K562 (cell line): ENCODE data around the gene CYP2D6. TPM values are rescaled to one million over a fixed set of nuclear protein-coding genes. Genes with fewer than 3 reads are reported as not detected.

Experiments
- ATAC-seq: fragments of 200-7000 bp; cut with Tn5 transposase; 3 replicates; pipeline ENCODE4 v1.9.1; 2020; ENCODE audit warnings: moderate library complexity
- BruUV-seq: library from RNA; stranded (reverse); fragments of 400-500 nt; replicated peaks from 2 replicates; lab custom pipeline; 2021; lab: Mats Ljungman, UMichigan
- CTCF ChIA-PET: fragments of 300-600 bp; formaldehyde crosslinking; extraction: SDS; loops from one replicate; lab custom pipeline; 2021; ENCODE audit warnings: low intra/inter-chr PET ratio; lab: Yijun Ruan, JAX
- POLR2A ChIA-PET: fragments of 300-600, 350-650 bp; sonication (Branson Sonifier 250); formaldehyde crosslinking; extraction: SDS; loops from one replicate; lab custom pipeline; 2021; ENCODE audit warnings: antibody characterized with exemption, inconsistent platforms; lab: Yijun Ruan, JAX
- DNase-seq, 4 experiments: peaks; one replicate each; pipeline versions ENCODE4 v3.0.0 to v3.0.0-alpha.2; 2011 to 2018; ENCODE audit warnings: low spot score in 3 of 4, mixed read lengths in 3 of 4; ENCODE audit errors: extremely low read depth in 1 of 4
- FAIRE-seq: peaks from 2 replicates; lab custom pipeline; 2011; peaks lifted over from hg19 to GRCh38; lab: Jason Lieb, UNC
- H2AFZ ChIP-seq: 2 replicates; pipeline ENCODE4 v1.6.0; 2011; ENCODE audit warnings: low read depth, low read length, control low read depth, inconsistent platforms
- H3K27ac ChIP-seq: fragments of 200-600 bp; 3 replicates; pipeline ENCODE4 v1.8.0; 2011; ENCODE audit warnings: low read depth, mild to moderate bottlenecking, control low read depth, inconsistent platforms, low read length, moderate library complexity, mixed read lengths; ENCODE audit errors: extremely low read depth
- H3K27me3 ChIP-seq, 2 experiments: fragments of 300-600 bp in 1 of 2; 2 replicates in 1 of 2; 3 replicates in 1 of 2; pipeline versions ENCODE4 v1.6.0 to v1.8.0; 2011; ENCODE audit warnings: inconsistent platforms in 2 of 2, low read length in 2 of 2, mild to moderate bottlenecking in 1 of 2, mixed read lengths in 1 of 2, moderate library complexity in 1 of 2; ENCODE audit not compliant: control insufficient read depth in 2 of 2, insufficient read depth in 2 of 2
- H3K36me3 ChIP-seq: fragments of 300-600 bp; 3 replicates; pipeline ENCODE4 v1.8.0; 2011; ENCODE audit warnings: mild to moderate bottlenecking, low read length, inconsistent platforms; ENCODE audit not compliant: control insufficient read depth, insufficient read depth
- H3K4me1 ChIP-seq, 2 experiments: fragments of 200-600 bp in 1 of 2; replicated peaks in 1 of 2; 2 replicates in 1 of 2; 3 replicates in 1 of 2; pipeline versions ENCODE4 v1.5.1 to v1.8.0; 2011; ENCODE audit warnings: inconsistent platforms in 2 of 2, low read length in 2 of 2, mild to moderate bottlenecking in 1 of 2, mixed read lengths in 1 of 2, moderate library complexity in 1 of 2; ENCODE audit not compliant: control insufficient read depth in 2 of 2, insufficient read depth in 2 of 2
- H3K4me2 ChIP-seq: 2 replicates; pipeline ENCODE4 v1.6.1; 2011; ENCODE audit warnings: low read length, control low read depth, inconsistent platforms, mixed read lengths; ENCODE audit not compliant: insufficient read depth
- H3K4me3 ChIP-seq: fragments of 200-600 bp; sonication (generic), shearing (Covaris generic); 2 replicates; pipeline ENCODE4 v1.5.1; 2016; ENCODE audit warnings: control low read depth, inconsistent platforms
- H3K79me2 ChIP-seq: fragments of 200-600 bp; 3 replicates; pipeline ENCODE4 v1.8.0; 2011; ENCODE audit warnings: low read length, inconsistent platforms; ENCODE audit not compliant: control insufficient read depth, insufficient read depth
- H3K9ac ChIP-seq, 2 experiments: 2 replicates each; pipeline versions ENCODE4 v1.6.0 to v1.6.1; 2011; ENCODE audit warnings: low read depth in 2 of 2, low read length in 2 of 2, control low read depth in 1 of 2, inconsistent platforms in 1 of 2, mild to moderate bottlenecking in 1 of 2, mixed read lengths in 1 of 2; ENCODE audit not compliant: insufficient read depth in 1 of 2
- H3K9me1 ChIP-seq: one replicate; pipeline ENCODE4 v1.6.0; 2011; ENCODE audit warnings: inconsistent platforms, mild to moderate bottlenecking, low read length, moderate library complexity; ENCODE audit not compliant: control insufficient read depth, insufficient read depth
- H3K9me3 ChIP-seq: replicated peaks from 2 replicates; pipeline ENCODE4 v1.5.1; 2011; ENCODE audit warnings: low read depth, low read length, inconsistent platforms; ENCODE audit not compliant: control insufficient read depth, insufficient read depth
- H4K20me1 ChIP-seq: replicated peaks from 2 replicates; pipeline ENCODE4 v1.6.1; 2011; ENCODE audit warnings: low read length, inconsistent platforms, mixed read lengths; ENCODE audit not compliant: control insufficient read depth, insufficient read depth
- ATF1 ChIP-seq, 2 experiments: fragments of 450-650 bp in 1 of 2; IDR thresholded peaks; 2 replicates each; pipeline ENCODE4 v1.6.1; 2016; ENCODE audit warnings: missing compliant biosample characterization in 1 of 2, missing genetic modification characterization in 1 of 2
- BACH1 ChIP-seq: fragments of 200-800 bp; sonication (Bioruptor generic); IDR thresholded peaks from 2 replicates; pipeline ENCODE4 v1.6.1; 2016; ENCODE audit warnings: missing genetic modification characterization, missing compliant biosample characterization
- CREB5 ChIP-seq: fragments of 250-450 bp; sonication (Bioruptor Pico); IDR thresholded peaks from 2 replicates; pipeline ENCODE4 v1.5.0; 2020; ENCODE audit warnings: mild to moderate bottlenecking
- KLF1 ChIP-seq: fragments of 450-650 bp; IDR thresholded peaks from 2 replicates; pipeline ENCODE4 v1.6.1; 2016; ENCODE audit warnings: missing genetic modification characterization, missing compliant biosample characterization
- KLF13 ChIP-seq: fragments of 450-650 bp; IDR thresholded peaks from 2 replicates; pipeline ENCODE4 v1.6.1; 2016; ENCODE audit warnings: missing genetic modification characterization, low read depth, mild to moderate bottlenecking, missing compliant biosample characterization, moderate library complexity, borderline replicate concordance
- L3MBTL2 ChIP-seq: fragments of 450-650 bp; IDR thresholded peaks from 2 replicates; pipeline ENCODE4 v1.6.1; 2016; ENCODE audit warnings: mild to moderate bottlenecking, moderate library complexity
- MAX ChIP-seq: sonication (generic); formaldehyde crosslinking; IDR thresholded peaks from 2 replicates; pipeline ENCODE4 v1.9.0; 2022; ENCODE audit warnings: mild to moderate bottlenecking, missing genetic modification reagents
- POLR2G ChIP-seq: fragments of 200-400 bp; formaldehyde crosslinking; IDR thresholded peaks from 2 replicates; pipeline ENCODE4 v1.6.1; 2017; ENCODE audit warnings: low read depth, mild to moderate bottlenecking, antibody characterized with exemption, low read length, moderate library complexity
- RBM14 ChIP-seq: fragments of 200-400 bp; formaldehyde crosslinking; IDR thresholded peaks from 2 replicates; pipeline ENCODE4 v1.6.1; 2018; ENCODE audit warnings: low read depth, mild to moderate bottlenecking, low read length, moderate library complexity, borderline replicate concordance; ENCODE audit not compliant: insufficient read depth
- TEAD4 ChIP-seq, 2 experiments: sonication (generic) in 1 of 2; formaldehyde crosslinking in 1 of 2; IDR thresholded peaks; 2 replicates each; pipeline versions ENCODE4 v1.6.1 to v1.8.0; 2012 to 2022; ENCODE audit warnings: borderline replicate concordance in 1 of 2, inconsistent platforms in 1 of 2, low read length in 1 of 2, mild to moderate bottlenecking in 1 of 2, missing genetic modification reagents in 1 of 2
- TFAP4 ChIP-seq: sonication (generic); formaldehyde crosslinking; IDR thresholded peaks from 2 replicates; pipeline ENCODE4 v1.8.0; 2022; ENCODE audit warnings: missing genetic modification reagents, mild to moderate bottlenecking, moderate library complexity, borderline replicate concordance
- USF1 ChIP-seq: sonication (generic); formaldehyde crosslinking; IDR thresholded peaks from 2 replicates; pipeline ENCODE4 v1.9.0; 2022; ENCODE audit warnings: mild to moderate bottlenecking, missing genetic modification reagents
- ZNF311 ChIP-seq: fragments of 250-450 bp; sonication (Bioruptor Pico); IDR thresholded peaks from 2 replicates; pipeline ENCODE4 v1.4.0; 2020; ENCODE audit warnings: mild to moderate bottlenecking, moderate library complexity
- WGBS: fragments of 100-300 bp; shearing (Covaris generic); methylation state at CpG from one replicate; pipeline ENCODE4 v1.1.6; 2016; ENCODE audit warnings: low coverage, mixed read lengths; ENCODE audit not compliant: insufficient coverage; ENCODE audit errors: missing lambda C conversion rate; 5-methylcytosine and 5-hydroxymethylcytosine counted together
- in situ Hi-C: fragments of 300-500 bp; cut with MboI; formaldehyde crosslinking; loops from 4 replicates; pipeline ENCODE4 v1.15.0; 2018; ENCODE audit warnings: inconsistent platforms, mixed read lengths
- intact Hi-C: fragments of 100-400 bp; cut with micrococcal nuclease; formaldehyde crosslinking; loops from 2 replicates; pipeline ENCODE4 v1.14.2; 2022
- polyA plus RNA-seq, 8 experiments: library from polyadenylated mRNA; depleted of rRNA in 4 of 8; stranded (reverse) in 5 of 8; unstranded in 3 of 8; fragments of >200 nt; fragmentation: Nextera tagmentation in 2 of 8; fragmentation: Illumina TruSeq in 1 of 8; extraction: Ambion mirVana in 2 of 8; extraction: Trizol in 1 of 8; gene quantifications; 2 replicates each; pipeline versions ENCODE4 v1.2.1 to v1.2.3, GENCODE V29; 2011 to 2014; ENCODE audit warnings: inconsistent platforms in 1 of 8, missing spikeins in 1 of 8
- total RNA-seq, 7 experiments: library from RNA; depleted of rRNA in 6 of 7; stranded (reverse); fragments of >200 nt in 6 of 7; fragmentation: Illumina TruSeq in 2 of 7; extraction: Trizol in 2 of 7; gene quantifications; 2 replicates each; pipeline versions ENCODE4 v1.2.1 to v1.2.3, GENCODE V29; 2011 to 2021; ENCODE audit warnings: low replicate concordance in 1 of 7
- TF ChIP-seq, protein P1 (sequence below): fragments of 250-450 bp; sonication (Bioruptor Pico); IDR thresholded peaks from 2 replicates; pipeline ENCODE4 v1.9.0; 2021; ENCODE audit warnings: mild to moderate bottlenecking
- TF ChIP-seq, protein P2 (sequence below): sonication (generic); formaldehyde crosslinking; IDR thresholded peaks from 2 replicates; pipeline ENCODE4 v1.8.1; 2023; ENCODE audit warnings: mild to moderate bottlenecking, missing genetic modification reagents

The CYP2D6 gene
- total and polyA plus RNA-seq, 9 of the 15 experiments (the other 6 are each of a cell fraction or from before 2014, with no cell fraction given), result 0.04 to 0.20 (median 0.09) TPM; not detected in 5

- Histone ChIP-seq H3K36me3 (no peaks in the 10 kb centered on the region), H3K79me2 (no peaks in the 10 kb centered on the region), H2AFZ (no peak overlapping the region), H3K9me3 (no peaks in the 10 kb centered on the region), H3K9me1 (no peaks in the 10 kb centered on the region), H3K4me3 (no peak overlapping the region), H3K27ac (no peak overlapping the region), H3K4me2 (no peak overlapping the region), H3K9ac (no peak overlapping the region; a peak in 1 of 4 replicates), H3K4me1 (peaks cover 0 to 16% of the 10 kb centered on the region in 2 experiments; a peak in 2 of 5 replicates), H3K27me3 (no peaks in the 10 kb centered on the region), H4K20me1 (no peaks in the 10 kb centered on the region)
- in situ Hi-C loops (no loop called here), intact Hi-C loops (no loop called here)
- FAIRE-seq (no peak), DNase-seq (peak in 2 of 4 experiments; percentile 33 to 34), ATAC-seq (0 out of 3 replicates have a peak, but pooled peaks have one; percentile 37)
- BruUV-seq, result no TSS peak
- 33% methylated on average over 12 of the region's 13 CpGs for WGBS
- POLR2A ChIA-PET, result interaction anchor here (0.7 kb wide), 2 partner anchors 20 to 189 kb away, joined by 3 read pairs; no protein-coding TSS in a partner anchor
- CTCF ChIA-PET, result no interaction called here
- TF ChIP-seq POLR2G (peak; percentile 29; the same call in 1 of the 2 replicates), KLF1 (tag) (no peak), TEAD4 (IDR thresholded peaks at IDR 0.05; ENCODE audit: low read length) (no peak), TEAD4 (CRISPR knock-in tag; IDR thresholded peaks at IDR 0.05; ENCODE audit: borderline replicate concordance) (no peak), KLF13 (tag) (no peak), L3MBTL2 (peak; percentile 27; the same call in 1 of the 2 replicates), ZNF311 (CRISPR knock-in tag) (no peak), RBM14 (no peak), ATF1 (CRISPR knock-in tag; IDR thresholded peaks at IDR 0.05) (no peak), ATF1 (tag; IDR thresholded peaks at IDR 0.05) (no peak), MAX (CRISPR knock-in tag) (0 out of 2 replicates have a peak, but pooled peaks have one; percentile 35), USF1 (peak; percentile 19; the same call in 1 of the 2 replicates), CREB5 (CRISPR knock-in tag) (no peak), TFAP4 (CRISPR knock-in tag) (no peak), BACH1 (tag) (no peak)
- TF ChIP-seq, protein P1, sequence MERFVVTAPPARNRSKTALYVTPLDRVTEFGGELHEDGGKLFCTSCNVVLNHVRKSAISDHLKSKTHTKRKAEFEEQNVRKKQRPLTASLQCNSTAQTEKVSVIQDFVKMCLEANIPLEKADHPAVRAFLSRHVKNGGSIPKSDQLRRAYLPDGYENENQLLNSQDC (CRISPR knock-in tag), result no peak
- TF ChIP-seq, protein P2, sequence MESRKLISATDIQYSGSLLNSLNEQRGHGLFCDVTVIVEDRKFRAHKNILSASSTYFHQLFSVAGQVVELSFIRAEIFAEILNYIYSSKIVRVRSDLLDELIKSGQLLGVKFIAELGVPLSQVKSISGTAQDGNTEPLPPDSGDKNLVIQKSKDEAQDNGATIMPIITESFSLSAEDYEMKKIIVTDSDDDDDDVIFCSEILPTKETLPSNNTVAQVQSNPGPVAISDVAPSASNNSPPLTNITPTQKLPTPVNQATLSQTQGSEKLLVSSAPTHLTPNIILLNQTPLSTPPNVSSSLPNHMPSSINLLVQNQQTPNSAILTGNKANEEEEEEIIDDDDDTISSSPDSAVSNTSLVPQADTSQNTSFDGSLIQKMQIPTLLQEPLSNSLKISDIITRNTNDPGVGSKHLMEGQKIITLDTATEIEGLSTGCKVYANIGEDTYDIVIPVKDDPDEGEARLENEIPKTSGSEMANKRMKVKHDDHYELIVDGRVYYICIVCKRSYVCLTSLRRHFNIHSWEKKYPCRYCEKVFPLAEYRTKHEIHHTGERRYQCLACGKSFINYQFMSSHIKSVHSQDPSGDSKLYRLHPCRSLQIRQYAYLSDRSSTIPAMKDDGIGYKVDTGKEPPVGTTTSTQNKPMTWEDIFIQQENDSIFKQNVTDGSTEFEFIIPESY (CRISPR knock-in tag), result peak; percentile 53; the same call in 1 of the 2 replicates
Measured at GRCh38 chr22:42132457-42132856, 1.8 kb upstream of the CYP2D6 start.
